ENCODE data around the gene HMGN5.

The HMGN5 gene

DNA sequence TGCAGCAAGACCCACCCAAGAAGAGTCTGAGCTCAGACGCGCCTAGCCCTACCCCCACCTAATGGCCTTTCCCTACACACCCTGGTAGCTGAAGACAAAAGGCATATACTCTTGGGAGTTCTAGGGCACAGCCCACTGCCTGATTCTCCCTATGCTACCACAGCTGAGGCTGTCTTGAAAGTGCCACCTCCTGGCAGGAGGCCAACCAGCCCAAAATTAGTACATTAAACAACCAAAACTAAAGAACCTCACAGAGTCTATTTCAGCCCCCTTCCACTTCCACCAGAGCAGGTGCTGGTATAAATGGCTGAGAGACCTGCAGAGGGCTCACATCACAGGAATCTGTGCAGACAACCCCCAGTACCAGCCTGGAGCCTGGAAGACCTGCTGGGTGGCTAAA lies 119.1 kb downstream of the HMGN5 start:
- TF ChIP-seq FOXP2 (optimal IDR thresholded peaks at IDR 0.05; ENCODE audit: control extremely low read depth, extremely low read length, insufficient read depth) (no peak), POLR2AphosphoS5 (IDR thresholded peaks at IDR 0.05; ENCODE audit: borderline replicate concordance, low read depth, low read length) (no peak), EZH2 (IDR thresholded peaks at IDR 0.05) (no peak)
- no peaks in the 10 kb centered on the region for H3K9me3 ChIP-seq (ENCODE audit: low read depth, low read length)
- no peaks in the 10 kb centered on the region for H3K36me3 ChIP-seq (ENCODE audit: insufficient read depth, low read length)
- no peak overlapping the region for H3K9ac ChIP-seq (ENCODE audit: insufficient read length)
- DNase-seq (ENCODE audit: low read depth, low spot score): no peak
- no peak overlapping the region for H3K27ac ChIP-seq
- H3K4me3 ChIP-seq: no peak overlapping the region

All from SK-N-MC (cell line).